ENCODE results near the gene CIAPIN1.

The CIAPIN1 gene

DNA sequence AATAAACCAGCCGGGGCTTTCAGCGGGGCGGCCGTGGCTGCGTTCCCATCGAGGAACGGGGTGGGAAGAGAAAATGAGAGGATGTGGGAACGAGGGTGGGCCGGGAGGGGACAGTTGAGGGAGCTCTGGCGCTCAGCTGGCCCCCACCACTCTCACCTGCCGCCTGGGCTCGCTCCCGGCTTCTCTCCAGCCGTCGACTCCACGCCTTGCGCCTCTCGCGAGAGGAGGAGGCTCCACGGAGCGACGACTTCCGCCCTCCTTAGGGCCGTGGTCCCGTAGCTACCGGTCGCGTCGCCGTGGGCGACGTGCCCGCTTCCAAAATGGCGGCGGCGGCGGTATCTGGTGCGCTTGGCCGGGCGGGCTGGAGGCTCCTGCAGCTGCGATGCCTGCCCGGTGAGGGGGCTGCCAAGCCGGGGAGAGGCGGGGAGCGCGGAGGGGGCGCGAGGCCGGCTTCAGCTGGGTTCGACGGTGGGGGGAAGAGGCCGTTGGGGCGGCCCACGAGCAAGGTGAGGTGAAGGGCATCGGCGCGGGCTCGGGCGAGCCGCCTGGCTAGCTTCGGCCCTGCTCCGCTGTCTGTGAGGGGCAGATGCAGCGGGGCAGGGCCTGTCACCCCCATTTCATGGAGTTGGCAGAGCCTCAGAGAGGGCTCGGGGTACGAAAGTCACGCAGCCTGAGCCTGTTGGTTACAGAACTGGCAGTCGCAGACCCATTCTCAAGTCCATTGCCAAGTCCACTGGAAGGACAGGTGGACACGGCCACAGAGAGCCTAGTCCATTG lies at the start of gene CIAPIN1, which contains the start of gene COQ9:
Gene CIAPIN1 (minus strand): TSS at position 200 of the 777 bp plus-strand sequence. CDS start 6,457 bp downstream, outside the sequence.
Gene COQ9 (plus strand): TSS at position 294 of the 777 bp plus-strand sequence. CDS start 27 bp downstream, at position 321.
- peak; percentile 73 for DNase-seq

DNA sequence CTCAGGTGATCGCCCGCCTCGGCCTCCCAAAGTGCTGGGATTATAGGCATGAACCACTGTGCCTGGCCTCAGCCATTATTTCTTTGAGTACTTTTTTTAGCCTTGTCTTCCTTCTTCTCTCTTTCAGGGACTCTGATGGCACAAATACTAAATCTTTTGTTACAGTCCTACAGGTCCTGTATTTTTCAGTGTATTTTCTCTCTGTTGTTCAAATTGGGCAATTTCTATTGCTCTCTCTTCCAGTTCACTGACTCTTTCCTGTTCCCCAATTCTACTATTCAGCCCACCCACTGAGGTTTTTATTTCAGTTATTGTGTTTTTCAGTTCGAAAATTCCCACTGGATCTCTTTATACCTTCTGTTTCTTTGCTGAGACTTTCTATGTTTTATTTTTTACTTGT lies 46.6 kb upstream of the CIAPIN1 start:
- no peak for DNase-seq

DNA sequence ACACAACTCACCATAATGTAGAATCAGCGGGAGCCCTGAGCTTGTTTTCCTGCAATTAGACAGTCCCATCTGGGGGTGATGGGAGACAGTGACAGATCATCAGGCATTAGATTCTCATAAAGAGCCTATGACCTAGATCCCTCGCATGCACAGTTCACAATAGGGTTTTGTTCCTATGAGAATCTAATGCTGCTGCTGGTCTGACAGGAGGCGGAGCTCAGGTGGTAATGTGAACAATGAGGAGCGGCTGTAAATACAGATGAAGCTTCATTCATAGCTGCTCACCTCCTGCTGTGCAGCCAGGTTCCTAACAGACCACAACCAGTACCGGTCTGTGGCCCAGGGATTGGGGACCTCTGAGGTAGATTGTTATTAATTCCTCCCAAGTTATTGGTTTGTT lies 42.0 kb upstream of the CIAPIN1 start:
- DNase-seq: no peak

DNA sequence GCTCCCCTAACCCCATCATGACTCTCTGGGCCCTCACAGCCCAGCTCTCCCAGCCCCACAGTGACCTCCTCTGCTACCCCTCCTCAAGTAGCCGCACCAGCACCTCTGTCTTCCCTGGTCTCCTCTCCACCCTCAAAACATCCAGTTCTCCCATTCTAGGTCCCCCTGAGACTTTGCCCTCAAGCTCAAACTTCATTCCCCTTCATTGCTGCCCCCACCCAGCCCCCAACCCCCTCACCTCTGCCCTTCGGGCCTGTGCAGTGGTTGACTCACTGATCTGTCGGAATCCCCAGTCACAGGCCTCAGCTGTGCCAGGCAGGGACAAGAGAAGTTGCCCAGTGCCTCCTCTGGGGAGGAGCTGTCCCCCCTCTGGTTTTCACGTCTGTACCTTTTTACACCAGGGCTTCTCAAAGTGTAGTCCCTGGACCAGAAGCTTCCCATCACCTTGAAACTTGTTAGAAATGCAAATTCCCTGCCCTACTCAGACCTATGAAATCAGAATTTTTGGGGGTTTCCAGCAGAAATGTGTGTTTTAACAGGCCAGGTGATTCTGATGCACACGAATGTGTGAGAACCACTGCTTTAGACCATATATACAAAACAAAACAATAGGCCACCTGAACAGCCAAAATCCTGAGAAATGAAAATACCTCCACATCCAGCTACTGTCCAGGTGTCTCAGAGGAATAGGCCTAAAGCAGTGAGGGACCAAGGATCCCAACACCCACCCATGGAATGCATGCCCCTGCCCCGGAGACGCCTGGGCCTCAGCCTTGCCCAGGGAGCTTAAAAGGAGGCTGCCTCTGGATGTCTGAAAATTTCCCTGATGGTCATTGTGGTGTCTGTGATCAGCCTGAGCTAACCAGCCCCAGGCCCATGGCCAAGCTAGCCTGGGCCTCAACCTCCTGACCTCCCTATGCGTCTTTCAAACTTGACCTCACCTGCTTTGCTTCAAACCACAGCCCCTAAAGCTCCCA lies 40.0 kb upstream of the CIAPIN1 start:
- DNase-seq: no peak

DNA sequence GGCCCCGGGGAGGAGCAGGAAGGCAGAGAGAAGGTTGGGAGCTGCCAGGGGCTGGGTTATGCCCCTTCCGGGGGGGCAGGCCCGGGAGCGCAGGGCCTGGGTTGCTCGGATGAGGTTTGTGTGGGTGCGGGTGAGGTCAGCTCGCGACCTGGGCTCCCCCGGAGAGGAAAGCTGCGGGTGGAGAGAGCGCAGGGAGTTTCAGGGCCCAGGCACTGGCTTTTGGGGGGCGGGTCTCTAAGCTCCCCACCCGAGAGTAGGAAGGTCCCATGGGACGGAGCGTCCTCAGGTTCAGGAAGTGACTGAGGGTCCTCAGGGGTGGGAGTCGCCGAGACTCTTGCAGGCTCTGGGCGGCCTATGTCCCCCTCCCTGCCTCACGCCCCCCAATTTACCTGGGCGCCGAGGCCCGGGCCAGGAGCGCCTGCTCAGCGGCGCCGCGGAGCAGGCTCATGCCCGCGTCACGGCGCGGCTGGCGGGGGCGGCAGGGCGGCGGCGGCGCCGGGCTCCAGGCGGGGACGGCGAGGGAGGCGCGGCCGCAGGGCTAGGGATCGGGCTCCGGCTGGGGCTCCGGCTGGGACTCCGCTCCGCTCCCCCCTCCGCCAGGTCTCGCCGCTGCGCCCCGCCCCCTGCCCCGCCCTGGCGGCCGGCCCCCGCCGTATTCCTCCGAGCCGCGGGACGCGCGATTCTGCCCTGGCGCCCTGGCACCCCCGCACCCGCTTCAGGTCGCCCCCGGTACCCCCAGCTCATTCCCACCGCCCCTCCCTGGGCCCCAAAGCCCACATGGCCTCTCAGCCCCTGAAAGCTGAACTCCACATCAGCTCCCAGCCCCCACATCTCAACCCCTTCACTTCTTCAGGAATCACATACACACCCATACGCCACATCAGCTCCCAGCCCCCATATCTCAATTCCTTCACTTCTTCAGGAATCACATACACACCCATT lies 39.0 kb upstream of the CIAPIN1 start, which contains the start of gene DOK4:
Gene DOK4 (minus strand): TSS at position 578 of the 942 bp plus-strand sequence. CDS start 6,986 bp downstream, outside the sequence.
- DNase-seq: peak; percentile 24

DNA sequence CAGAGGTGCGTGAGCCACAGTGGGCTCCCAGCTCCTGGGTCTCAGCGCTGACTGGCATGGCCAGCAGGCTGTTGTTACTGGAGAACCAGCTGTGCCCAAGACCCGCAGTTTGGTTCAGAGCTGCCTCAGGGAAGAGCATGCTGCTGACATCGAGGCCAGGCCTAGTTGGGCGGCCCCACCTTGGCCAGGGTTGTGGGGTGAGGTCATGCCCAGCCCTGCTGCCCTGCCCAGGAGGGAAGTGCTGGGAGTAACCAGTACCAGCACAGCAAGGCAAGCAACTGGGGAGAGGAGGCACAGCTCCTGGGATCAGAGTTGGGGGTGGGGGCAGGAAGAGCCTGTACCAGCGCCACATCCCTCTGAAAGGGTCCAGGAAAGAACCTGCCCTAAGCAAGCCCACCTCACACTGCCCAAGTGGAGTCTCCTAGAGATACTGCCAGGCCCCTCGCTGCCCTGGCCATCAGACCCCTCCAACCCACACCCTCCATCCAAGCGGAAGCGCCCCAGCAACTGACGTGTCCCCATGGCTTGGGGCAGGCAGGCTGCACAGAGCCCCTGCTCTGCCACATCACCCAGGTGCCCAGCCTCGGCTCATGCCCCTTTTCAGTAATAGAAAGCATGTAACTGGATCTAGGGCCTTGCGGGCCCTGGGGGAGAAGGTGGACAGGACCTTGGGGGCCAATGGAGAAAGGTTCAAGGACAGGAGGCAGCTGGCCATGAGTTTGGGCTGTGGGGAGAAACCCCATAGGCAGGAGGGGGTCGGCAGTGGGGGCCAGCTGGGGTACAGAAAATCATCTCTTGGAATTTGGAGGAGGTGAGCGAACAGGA lies 38.1 kb upstream of the CIAPIN1 start:
- DNase-seq: no peak

DNA sequence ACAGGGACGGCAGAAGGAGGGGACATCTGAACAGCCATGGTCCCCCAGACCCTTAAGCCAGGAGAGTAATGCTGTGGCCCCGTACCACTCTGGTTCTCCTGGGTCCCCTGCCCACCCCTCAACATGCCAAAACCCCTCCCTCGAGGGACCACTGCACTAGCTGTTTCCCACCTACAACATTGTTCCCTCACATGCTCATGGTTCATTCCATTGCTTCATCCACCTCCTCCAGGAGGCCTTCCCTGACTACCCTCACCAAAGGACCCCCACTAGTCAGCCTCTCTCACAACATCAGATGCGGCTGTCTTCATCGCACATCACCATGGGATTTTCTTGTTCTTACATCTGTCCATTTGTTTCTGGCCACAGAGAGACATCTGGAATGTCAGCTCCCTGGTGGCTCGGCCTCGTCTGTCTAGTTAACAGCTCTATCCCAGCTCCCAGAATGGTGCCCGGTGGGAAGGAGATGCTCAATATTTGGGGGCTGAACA lies 37.4 kb upstream of the CIAPIN1 start:
- DNase-seq: no peak

DNA sequence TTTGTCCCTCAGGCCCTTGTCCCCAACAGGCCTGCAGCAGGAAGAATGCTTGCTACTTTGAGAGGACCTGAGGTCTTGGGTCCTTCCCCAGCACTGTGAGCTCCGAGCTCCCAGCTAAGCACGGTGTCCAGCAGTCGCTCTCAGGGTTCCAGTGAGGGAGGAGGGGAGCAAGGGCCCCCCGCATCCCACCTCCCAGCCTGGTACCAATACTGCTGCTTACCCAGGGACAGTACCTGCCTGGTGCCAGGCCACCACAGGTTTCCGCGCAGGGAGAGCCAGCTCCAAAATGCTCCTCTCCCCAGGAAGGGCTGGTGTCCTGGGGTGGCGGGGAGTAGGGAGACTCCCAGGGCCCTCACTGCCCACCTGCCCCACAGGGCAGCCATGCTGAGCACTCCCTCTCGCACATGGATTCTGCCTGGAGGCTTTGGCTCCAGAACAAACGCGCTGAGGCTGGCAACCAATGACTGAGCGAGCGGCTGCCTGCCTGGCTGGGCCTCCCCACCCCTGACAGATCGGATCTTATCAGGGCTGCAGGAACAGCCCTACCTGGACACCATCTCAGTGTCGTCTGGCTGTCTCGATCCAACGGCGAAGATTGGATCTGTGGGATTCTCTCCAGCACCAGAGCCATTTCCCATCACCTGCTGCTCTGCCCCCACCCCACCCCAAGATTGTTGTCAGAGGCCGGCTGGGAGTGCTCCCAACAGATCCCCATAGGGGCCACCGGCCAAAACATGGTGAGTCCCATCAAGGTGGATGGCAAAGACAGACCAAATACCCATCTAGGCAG lies 36.7 kb upstream of the CIAPIN1 start:
- DNase-seq: no peak

DNA sequence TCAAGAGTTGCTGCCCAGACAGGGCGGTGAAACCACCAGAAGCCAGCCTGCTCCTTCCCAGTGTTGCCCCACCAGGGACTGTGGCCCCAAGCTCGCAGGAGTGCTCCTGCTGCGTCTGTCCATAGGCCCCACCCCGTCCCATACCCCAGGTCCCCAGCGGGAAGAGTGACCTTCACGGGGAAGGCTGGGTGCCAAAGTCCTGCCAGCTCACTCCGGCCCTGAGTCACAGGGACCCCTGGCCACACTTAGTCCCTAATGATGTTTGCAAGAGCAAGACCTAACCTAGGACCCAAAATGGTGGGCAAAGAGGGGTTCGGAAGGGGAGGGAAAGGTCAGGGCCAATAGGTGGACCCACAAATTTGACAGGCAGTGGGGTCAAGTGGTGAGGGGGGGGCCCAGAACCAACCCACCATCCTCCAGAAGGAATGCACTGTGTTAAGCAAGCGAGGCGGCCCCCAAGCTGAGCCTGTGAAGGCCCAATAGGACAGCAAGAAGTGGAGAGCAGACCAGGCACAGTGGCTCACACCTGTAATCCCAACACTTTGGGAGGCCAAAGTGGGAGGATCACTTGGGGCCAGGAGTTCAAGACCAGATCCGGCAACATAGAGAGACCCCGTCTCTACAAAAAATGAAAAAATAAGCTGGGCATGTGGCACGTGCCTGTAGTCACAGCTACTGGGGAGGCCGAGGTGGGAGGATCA lies 35.8 kb upstream of the CIAPIN1 start:
- no peak for DNase-seq

DNA sequence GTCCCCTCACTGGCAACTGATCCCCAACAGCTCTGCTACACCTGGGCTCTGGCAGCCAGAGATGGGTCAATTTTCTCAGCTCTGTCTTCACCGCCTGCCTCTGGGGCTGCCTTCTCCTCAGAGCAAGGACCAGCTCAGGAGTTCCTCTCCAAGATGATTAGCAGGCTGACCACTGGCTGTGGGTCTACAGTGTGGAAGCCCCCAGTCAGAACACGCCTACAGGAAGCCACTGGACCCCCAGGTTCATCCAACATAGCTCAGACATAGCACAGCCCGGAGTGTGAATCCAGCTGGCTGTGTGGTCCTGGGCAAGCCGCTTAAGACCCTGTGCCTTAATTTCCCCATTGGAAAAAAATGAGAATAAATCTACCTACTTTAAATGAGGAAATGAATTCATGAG lies 34.2 kb upstream of the CIAPIN1 start:
- no peak for DNase-seq

DNA sequence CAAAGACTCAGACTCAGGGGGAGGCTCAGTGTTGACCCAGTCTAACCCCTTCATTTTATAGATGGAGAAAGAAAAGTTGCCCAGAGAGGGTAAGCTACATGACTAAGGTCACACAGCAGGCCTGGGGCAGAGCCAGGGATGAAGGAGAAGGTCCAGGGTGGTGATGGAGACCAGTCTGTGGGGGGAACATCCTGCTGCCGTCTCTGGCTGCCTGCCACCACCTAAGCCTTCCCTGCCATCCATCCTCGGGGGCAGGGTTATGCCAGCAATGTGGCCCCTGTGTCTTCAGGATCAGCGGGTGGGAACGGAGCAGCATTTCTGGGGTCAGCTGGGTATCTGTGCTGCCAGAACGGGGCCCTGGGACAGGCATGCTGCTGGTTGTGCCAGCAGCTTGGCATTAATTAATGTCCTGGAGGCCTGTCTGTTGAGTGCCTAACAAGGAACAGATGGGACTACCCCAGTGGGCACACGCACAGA lies 33.6 kb upstream of the CIAPIN1 start:
- peak; percentile 63 for DNase-seq

DNA sequence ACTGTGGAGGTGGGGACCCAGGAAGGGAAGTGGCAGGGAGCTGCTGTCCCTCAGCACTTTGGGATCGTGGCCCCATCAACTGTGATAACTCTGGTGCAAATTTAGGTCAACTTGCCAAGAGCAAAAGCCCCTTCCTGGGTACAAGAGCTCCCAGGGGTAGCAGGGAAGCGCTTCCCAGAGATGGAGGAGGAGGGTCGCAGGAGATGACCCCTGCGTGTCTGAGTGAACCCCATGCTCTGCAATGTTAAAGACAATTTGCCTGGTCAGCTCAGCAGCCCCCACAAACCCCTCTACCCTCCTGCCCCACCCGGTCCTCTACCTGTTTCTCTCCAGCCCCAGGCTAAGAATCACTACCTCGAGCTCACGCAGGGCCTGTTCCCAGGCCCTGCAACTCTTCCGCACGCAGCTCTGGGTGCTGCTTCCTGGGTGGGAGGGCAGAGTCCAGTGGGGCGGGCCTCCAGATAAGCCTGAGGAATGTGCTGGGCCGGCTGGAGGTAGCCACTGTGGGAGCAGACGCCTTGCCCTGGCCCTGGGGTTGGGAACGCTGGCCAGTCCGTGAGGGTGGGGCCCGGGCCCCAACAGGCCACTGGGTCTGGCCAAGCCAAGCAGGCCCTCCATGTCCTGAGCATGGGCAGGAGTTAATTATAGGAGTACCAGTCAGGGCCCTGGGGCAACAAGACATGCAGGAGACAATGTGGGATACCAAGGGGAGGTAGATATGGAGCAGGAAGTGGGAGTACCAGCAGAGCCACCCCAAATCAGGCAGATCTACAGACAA lies 33.0 kb upstream of the CIAPIN1 start:
- DNase-seq: no peak

DNA sequence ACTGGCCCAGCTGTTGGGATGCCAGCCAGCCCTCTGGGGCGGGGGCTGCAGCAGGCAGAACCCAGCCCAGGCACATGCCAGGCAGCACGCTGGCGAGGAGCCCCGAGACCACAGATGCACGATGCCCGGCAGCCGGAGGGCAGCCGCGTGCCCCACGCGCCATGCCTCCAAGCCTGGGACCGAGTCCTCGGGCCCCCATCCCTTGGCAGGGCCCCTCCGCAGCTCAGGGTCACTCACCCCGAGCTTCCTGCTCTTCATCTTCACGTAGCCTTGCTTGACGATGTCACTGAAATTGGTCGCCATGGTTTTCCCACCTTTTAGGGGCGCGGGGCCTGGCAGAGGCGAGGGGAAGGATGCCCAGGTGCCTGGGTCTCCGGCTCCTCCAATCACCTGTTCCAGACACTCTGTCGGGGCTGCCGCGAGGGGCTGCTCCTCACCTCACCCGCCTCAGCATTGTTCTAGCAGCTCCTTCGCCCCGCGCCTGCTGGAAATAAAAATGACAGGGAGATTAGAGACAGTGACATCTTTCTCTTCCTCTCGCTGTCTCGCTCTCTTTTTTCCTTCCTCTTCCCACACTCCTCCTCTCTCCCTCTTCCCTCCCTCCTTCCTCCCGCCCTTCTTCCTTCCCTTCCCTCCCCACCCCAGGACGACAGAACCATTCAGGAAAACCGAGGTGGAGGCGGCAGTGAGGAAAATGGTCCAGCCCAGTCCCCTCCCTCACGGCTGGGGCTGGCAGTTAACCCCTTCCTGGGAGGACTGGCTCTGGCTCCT lies 32.2 kb upstream of the CIAPIN1 start:
- peak; percentile 5 for DNase-seq

DNA sequence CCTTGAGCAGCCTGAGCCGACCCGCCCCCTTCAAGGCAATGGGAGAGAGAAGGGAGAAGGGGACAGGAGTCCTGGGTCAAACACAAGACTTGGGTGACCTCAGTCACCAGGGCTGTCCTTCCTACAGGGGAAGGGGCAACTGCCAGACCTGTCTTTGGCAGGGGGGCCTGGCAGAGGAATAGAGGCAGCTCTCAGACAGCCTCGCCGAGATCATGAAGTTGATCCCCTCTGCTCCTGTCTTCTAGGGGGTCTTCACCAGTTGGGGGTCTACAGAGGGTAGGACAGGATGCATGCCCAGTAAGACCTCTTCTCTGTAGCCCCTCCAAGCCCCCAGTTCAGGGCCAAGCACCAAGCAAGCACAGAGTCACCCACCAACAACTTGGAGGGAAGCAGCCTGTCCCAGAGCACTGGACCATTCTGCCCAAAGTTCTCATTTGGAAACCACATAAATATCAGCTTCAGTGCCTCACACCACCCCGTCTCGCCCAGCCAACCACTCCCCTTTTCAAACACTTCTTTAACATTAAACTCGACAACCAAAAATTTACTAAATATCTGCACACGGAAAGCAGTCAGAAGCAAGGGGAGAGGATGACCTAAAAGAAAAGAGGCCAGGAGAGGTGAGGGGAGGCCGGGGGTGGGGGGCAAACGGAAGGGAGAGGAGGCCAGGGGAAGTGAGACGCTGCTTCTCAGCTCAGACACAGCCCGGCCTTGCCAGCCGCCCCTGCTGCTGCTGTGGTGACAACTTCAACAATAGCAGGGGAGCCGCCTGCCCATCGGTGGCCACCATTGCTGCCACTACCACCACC lies 31.4 kb upstream of the CIAPIN1 start:
- no peak for DNase-seq

DNA sequence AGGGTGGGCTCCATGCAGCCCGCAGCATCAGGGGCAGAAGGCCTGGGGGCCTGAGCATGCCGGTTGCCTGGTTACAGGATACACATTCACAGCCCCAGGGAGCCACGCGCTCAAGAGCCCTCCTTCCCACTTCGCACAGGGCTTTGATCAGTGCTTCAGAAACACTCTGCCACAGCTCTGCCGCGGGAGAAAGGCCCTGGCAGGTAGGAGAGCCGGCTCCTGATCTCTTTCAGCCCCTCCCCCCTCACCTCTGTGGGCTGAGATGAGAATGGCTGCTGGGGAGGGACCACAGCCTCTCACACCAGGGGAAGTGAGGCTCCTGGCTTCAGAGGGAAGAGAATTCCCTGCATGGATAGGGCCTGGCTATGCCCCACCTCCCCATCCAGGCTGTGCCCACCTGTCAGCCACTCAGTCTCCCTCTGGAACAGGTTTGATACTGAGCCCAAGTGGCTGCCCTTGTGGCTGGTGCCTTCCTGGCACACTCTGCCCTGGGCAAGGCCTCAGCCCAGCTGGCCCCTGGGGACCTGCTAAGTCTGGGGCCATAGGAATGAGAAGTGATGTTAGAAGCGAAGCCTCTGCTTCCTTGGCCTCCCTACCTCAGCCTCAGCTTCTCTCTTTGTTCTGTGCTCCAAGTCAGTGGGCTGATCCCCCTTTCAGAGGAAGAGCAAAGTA lies 30.5 kb upstream of the CIAPIN1 start:
- no peak for DNase-seq

All from DMS 273 treated with DMSO at 0.1 percent for 48 hours (cell line).